Thymus (tissue), 11 donors: ENCODE results near the gene NCDN. TPM values are rescaled to one million over a fixed set of nuclear protein-coding genes. Genes with fewer than 3 reads are reported as not detected.

ENCODE experiments used
- DNase-seq, 9 donors: peaks; one replicate each; pipeline ENCODE4 v3.0.0-alpha.2; 2013; ENCODE audit warnings: low spot score in 9 of 9, low read depth in 6 of 9, missing footprints in 1 of 9
- H3K27ac ChIP-seq, 2 donors: one replicate each; pipeline ENCODE4 v1.5.1; 2013; ENCODE audit warnings: control low read depth in 1 of 2, low read depth in 1 of 2, low read length in 1 of 2, mild to moderate bottlenecking in 1 of 2, moderate library complexity in 1 of 2
- H3K27me3 ChIP-seq, 2 donors: one replicate each; pipeline ENCODE4 v1.5.1; 2013; ENCODE audit warnings: low read length in 1 of 2; ENCODE audit not compliant: control insufficient read depth in 2 of 2, insufficient read depth in 1 of 2
- H3K36me3 ChIP-seq, 2 donors: one replicate each; pipeline ENCODE4 v1.5.1; 2013; ENCODE audit warnings: low read length in 1 of 2, mild to moderate bottlenecking in 1 of 2, moderate library complexity in 1 of 2; ENCODE audit not compliant: control insufficient read depth in 2 of 2, insufficient read depth in 2 of 2
- H3K4me1 ChIP-seq, 2 donors: one replicate each; pipeline ENCODE4 v1.5.1; 2013; ENCODE audit warnings: low read length in 2 of 2; ENCODE audit not compliant: control insufficient read depth in 2 of 2, insufficient read depth in 2 of 2
- H3K4me3 ChIP-seq, 2 donors: one replicate each; pipeline ENCODE4 v1.5.1; 2013; ENCODE audit warnings: low read length in 2 of 2, control low read depth in 1 of 2, mild to moderate bottlenecking in 1 of 2
- H3K9me3 ChIP-seq, 2 donors: one replicate each; pipeline ENCODE4 v1.5.1; 2013; ENCODE audit warnings: low read length in 1 of 2, mild to moderate bottlenecking in 1 of 2; ENCODE audit not compliant: control insufficient read depth in 2 of 2, insufficient read depth in 1 of 2
- WGBS: extraction: QIAGEN DNeasy Blood & Tissue Kit; methylation state at CpG from one replicate; pipeline ENCODE4 v1.1.7; 2013; 5-methylcytosine and 5-hydroxymethylcytosine counted together
- polyA plus RNA-seq: library from polyadenylated mRNA; stranded (reverse); fragments of 200-250 nt; gene quantifications from one replicate; pipeline ENCODE4 v1.2.3, GENCODE V29; 2013
- total RNA-seq: library from RNA; stranded (reverse); fragments of 120-200 nt; gene quantifications from one replicate; pipeline ENCODE4 v1.2.4, GENCODE V29; 2013
- donor health status: healthy.

The NCDN gene
- total and polyA plus RNA-seq, 2 donors: 4.4 to 8.3 TPM

GRCh38 chr1:35558374-35559316 is 1.0 kb downstream of the NCDN start:
- peaks cover 16 to 35% of the 10 kb centered on the region in 2 donors for H3K4me1 ChIP-seq
- 45% methylated on average over 26 of the region's 26 CpGs for WGBS
- no peak for DNase-seq

GRCh38 chr1:35559317-35559944 is 1.8 kb downstream of the NCDN start:
- WGBS: 94% methylated on average over 7 of the region's 7 CpGs
- Histone ChIP-seq H3K9me3 (peaks cover 0 to 1% of the 10 kb centered on the region in 2 donors), H3K27me3 (no peaks in the 10 kb centered on the region), H3K4me3 (no peak overlapping the region), H3K27ac (peak overlapping the region in 1 of 2 donors; percentile 26), H3K4me1 (peaks cover 16 to 43% of the 10 kb centered on the region in 2 donors), H3K36me3 (peaks cover 13 to 14% of the 10 kb centered on the region in 2 donors)
- no peak for DNase-seq

More at GRCh38 chr1:35558374-35559316, 1.0 kb downstream of the NCDN start:
- peaks cover 0 to 1% of the 10 kb centered on the region in 2 donors for H3K9me3 ChIP-seq
- peak overlapping the region; percentile 95 to 98 for H3K4me3 ChIP-seq
- peak overlapping the region in 1 of 2 donors; percentile 65 for H3K27ac ChIP-seq
- peaks cover 10 to 14% of the 10 kb centered on the region in 2 donors for H3K36me3 ChIP-seq
- no peaks in the 10 kb centered on the region for H3K27me3 ChIP-seq

- WGBS: 95% methylated on average over 44 of the region's 44 CpGs
- Histone ChIP-seq H3K27me3 (no peaks in the 10 kb centered on the region), H3K36me3 (peaks cover 16% of the 10 kb centered on the region in 2 donors), H3K9me3 (peaks cover 0 to 1% of the 10 kb centered on the region in 2 donors), H3K4me3 (no peak overlapping the region), H3K27ac (no peak overlapping the region), H3K4me1 (peaks cover 13 to 41% of the 10 kb centered on the region in 2 donors)
- no peak for DNase-seq
These were observed 2.9 kb downstream of the NCDN start for GRCh38 chr1:35560256-35561225.

- Histone ChIP-seq H3K4me1 (peaks cover 7 to 39% of the 10 kb centered on the region in 2 donors), H3K9me3 (peaks cover 0 to 1% of the 10 kb centered on the region in 2 donors), H3K27ac (no peak overlapping the region), H3K36me3 (peaks cover 16 to 18% of the 10 kb centered on the region in 2 donors), H3K4me3 (no peak overlapping the region), H3K27me3 (no peaks in the 10 kb centered on the region)
- DNase-seq: no peak
- 96% methylated on average over 11 of the region's 11 CpGs for WGBS
These were observed 3.8 kb downstream of the NCDN start for GRCh38 chr1:35561297-35561971.

GRCh38 chr1:35561972-35562680 is 4.5 kb downstream of the NCDN start:
- no peak overlapping the region for H3K4me3 ChIP-seq
- 98% methylated on average over 15 of the region's 15 CpGs for WGBS
- H3K9me3 ChIP-seq: peaks cover 0 to 1% of the 10 kb centered on the region in 2 donors
- H3K36me3 ChIP-seq: peaks cover 16 to 22% of the 10 kb centered on the region in 2 donors
- no peak for DNase-seq
- peaks cover 4 to 37% of the 10 kb centered on the region in 2 donors for H3K4me1 ChIP-seq
- H3K27me3 ChIP-seq: no peaks in the 10 kb centered on the region
- no peak overlapping the region for H3K27ac ChIP-seq

GRCh38 chr1:35563166-35563565 is 5.6 kb downstream of the NCDN start:
- Histone ChIP-seq H3K4me3 (no peak overlapping the region), H3K27ac (no peak overlapping the region), H3K36me3 (peaks cover 16 to 22% of the 10 kb centered on the region in 2 donors), H3K9me3 (no peaks in the 10 kb centered on the region), H3K4me1 (peaks cover 2 to 34% of the 10 kb centered on the region in 2 donors), H3K27me3 (no peaks in the 10 kb centered on the region)
- 24% methylated on average over 12 of the region's 12 CpGs for WGBS
- DNase-seq: no peak

GRCh38 chr1:35564037-35564883 is 6.7 kb downstream of the NCDN start:
- Histone ChIP-seq H3K27me3 (no peaks in the 10 kb centered on the region), H3K36me3 (peaks cover 16 to 22% of the 10 kb centered on the region in 2 donors), H3K27ac (no peak overlapping the region), H3K9me3 (no peaks in the 10 kb centered on the region), H3K4me1 (peaks cover 0 to 28% of the 10 kb centered on the region in 2 donors), H3K4me3 (no peak overlapping the region)
- peak in 8 of 9 donors; percentile 72 to 91 (median 82) for DNase-seq
- WGBS: 85% methylated on average over 9 of the region's 9 CpGs
